Measurements from ENCODE around the gene TSSK3. TPM values are rescaled to one million over a fixed set of nuclear protein-coding genes. Genes with fewer than 3 reads are reported as not detected.

Gene TSSK3
- total and polyA plus RNA-seq, 9 of the 15 experiments (the other 6 are each of a cell fraction or from before 2014, with no cell fraction given) = 0.27 to 2.8 (median 1.9) TPM

- TF ChIP-seq, protein P1, sequence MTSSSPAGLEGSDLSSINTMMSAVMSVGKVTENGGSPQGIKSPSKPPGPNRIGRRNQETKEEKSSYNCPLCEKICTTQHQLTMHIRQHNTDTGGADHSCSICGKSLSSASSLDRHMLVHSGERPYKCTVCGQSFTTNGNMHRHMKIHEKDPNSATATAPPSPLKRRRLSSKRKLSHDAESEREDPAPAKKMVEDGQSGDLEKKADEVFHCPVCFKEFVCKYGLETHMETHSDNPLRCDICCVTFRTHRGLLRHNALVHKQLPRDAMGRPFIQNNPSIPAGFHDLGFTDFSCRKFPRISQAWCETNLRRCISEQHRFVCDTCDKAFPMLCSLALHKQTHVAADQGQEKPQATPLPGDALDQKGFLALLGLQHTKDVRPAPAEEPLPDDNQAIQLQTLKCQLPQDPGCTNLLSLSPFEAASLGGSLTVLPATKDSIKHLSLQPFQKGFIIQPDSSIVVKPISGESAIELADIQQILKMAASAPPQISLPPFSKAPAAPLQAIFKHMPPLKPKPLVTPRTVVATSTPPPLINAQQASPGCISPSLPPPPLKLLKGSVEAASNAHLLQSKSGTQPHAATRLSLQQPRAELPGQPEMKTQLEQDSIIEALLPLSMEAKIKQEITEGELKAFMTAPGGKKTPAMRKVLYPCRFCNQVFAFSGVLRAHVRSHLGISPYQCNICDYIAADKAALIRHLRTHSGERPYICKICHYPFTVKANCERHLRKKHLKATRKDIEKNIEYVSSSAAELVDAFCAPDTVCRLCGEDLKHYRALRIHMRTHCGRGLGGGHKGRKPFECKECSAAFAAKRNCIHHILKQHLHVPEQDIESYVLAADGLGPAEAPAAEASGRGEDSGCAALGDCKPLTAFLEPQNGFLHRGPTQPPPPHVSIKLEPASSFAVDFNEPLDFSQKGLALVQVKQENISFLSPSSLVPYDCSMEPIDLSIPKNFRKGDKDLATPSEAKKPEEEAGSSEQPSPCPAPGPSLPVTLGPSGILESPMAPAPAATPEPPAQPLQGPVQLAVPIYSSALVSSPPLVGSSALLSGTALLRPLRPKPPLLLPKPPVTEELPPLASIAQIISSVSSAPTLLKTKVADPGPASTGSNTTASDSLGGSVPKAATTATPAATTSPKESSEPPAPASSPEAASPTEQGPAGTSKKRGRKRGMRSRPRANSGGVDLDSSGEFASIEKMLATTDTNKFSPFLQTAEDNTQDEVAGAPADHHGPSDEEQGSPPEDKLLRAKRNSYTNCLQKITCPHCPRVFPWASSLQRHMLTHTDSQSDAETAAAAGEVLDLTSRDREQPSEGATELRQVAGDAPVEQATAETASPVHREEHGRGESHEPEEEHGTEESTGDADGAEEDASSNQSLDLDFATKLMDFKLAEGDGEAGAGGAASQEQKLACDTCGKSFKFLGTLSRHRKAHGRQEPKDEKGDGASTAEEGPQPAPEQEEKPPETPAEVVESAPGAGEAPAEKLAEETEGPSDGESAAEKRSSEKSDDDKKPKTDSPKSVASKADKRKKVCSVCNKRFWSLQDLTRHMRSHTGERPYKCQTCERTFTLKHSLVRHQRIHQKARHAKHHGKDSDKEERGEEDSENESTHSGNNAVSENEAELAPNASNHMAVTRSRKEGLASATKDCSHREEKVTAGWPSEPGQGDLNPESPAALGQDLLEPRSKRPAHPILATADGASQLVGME (CRISPR knock-in tag; IDR thresholded peaks at IDR 0.05) = 0 out of 2 replicates have a peak, but pooled peaks have one; percentile 24
- TF ChIP-seq DMBX1 (CRISPR knock-in tag; IDR thresholded peaks at IDR 0.05; ENCODE audit: borderline replicate concordance) = peak; percentile 52; the same call in 1 of the 2 replicates
- 0 out of 2 replicates have a peak, but pooled peaks have one; percentile 11 for TF ChIP-seq JUN (IDR thresholded peaks at IDR 0.05; ENCODE audit: borderline replicate concordance, low read depth, low read length)
- no peak for TF ChIP-seq JUN (CRISPR knock-in tag; IDR thresholded peaks at IDR 0.05; ENCODE audit: borderline replicate concordance)
- TF ChIP-seq RB1 (IDR thresholded peaks at IDR 0.05; ENCODE audit: low read depth) = peak; percentile 67
- no peak for TF ChIP-seq FIP1L1 (IDR thresholded peaks at IDR 0.05; ENCODE audit: low read depth, low read length, poor library complexity, severe bottlenecking)
- 0 out of 2 replicates have a peak, but pooled peaks have one; percentile 16 for TF ChIP-seq CHD2 (IDR thresholded peaks at IDR 0.05; ENCODE audit: low read depth, low read length)
- TF ChIP-seq, protein P2, sequence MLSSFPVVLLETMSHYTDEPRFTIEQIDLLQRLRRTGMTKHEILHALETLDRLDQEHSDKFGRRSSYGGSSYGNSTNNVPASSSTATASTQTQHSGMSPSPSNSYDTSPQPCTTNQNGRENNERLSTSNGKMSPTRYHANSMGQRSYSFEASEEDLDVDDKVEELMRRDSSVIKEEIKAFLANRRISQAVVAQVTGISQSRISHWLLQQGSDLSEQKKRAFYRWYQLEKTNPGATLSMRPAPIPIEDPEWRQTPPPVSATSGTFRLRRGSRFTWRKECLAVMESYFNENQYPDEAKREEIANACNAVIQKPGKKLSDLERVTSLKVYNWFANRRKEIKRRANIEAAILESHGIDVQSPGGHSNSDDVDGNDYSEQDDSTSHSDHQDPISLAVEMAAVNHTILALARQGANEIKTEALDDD (IDR thresholded peaks at IDR 0.05) = no peak
- TF ChIP-seq, protein P3, sequence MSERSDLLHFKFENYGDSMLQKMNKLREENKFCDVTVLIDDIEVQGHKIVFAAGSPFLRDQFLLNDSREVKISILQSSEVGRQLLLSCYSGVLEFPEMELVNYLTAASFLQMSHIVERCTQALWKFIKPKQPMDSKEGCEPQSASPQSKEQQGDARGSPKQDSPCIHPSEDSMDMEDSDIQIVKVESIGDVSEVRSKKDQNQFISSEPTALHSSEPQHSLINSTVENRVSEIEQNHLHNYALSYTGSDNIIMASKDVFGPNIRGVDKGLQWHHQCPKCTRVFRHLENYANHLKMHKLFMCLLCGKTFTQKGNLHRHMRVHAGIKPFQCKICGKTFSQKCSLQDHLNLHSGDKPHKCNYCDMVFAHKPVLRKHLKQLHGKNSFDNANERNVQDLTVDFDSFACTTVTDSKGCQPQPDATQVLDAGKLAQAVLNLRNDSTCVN (CRISPR knock-in tag; IDR thresholded peaks at IDR 0.05) = no peak
- no peak for TF ChIP-seq ZNF75A (CRISPR knock-in tag; IDR thresholded peaks at IDR 0.05)
- peak; percentile 44; the same call in 1 of the 2 replicates for TF ChIP-seq OTX1 (CRISPR knock-in tag; IDR thresholded peaks at IDR 0.05)
- TF ChIP-seq, protein P4, sequence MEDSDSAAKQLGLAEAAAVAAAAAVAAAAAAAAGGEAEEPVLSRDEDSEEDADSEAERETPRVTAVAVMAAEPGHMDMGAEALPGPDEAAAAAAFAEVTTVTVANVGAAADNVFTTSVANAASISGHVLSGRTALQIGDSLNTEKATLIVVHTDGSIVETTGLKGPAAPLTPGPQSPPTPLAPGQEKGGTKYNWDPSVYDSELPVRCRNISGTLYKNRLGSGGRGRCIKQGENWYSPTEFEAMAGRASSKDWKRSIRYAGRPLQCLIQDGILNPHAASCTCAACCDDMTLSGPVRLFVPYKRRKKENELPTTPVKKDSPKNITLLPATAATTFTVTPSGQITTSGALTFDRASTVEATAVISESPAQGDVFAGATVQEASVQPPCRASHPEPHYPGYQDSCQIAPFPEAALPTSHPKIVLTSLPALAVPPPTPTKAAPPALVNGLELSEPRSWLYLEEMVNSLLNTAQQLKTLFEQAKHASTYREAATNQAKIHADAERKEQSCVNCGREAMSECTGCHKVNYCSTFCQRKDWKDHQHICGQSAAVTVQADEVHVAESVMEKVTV (CRISPR knock-in tag; IDR thresholded peaks at IDR 0.05) = peak; percentile 75
- TF ChIP-seq ZNF644 (tag; IDR thresholded peaks at IDR 0.05; ENCODE audit: low read depth) = no peak
- TF ChIP-seq KAT2B (IDR thresholded peaks at IDR 0.05; ENCODE audit: low read depth, low read length) = no peak
- TF ChIP-seq CREB1 (IDR thresholded peaks at IDR 0.05) = no peak
- no peak for TF ChIP-seq CREB1 (CRISPR knock-in tag; IDR thresholded peaks at IDR 0.05)
- TF ChIP-seq BHLHE40 (IDR thresholded peaks at IDR 0.05; ENCODE audit: low read length) = peak; percentile 16
Observed at GRCh38 chr1:32400876-32401631, 38.7 kb downstream of the TSSK3 start (continued).
